ENCODE results near the gene ASPM.

Gene ASPM, protein sequence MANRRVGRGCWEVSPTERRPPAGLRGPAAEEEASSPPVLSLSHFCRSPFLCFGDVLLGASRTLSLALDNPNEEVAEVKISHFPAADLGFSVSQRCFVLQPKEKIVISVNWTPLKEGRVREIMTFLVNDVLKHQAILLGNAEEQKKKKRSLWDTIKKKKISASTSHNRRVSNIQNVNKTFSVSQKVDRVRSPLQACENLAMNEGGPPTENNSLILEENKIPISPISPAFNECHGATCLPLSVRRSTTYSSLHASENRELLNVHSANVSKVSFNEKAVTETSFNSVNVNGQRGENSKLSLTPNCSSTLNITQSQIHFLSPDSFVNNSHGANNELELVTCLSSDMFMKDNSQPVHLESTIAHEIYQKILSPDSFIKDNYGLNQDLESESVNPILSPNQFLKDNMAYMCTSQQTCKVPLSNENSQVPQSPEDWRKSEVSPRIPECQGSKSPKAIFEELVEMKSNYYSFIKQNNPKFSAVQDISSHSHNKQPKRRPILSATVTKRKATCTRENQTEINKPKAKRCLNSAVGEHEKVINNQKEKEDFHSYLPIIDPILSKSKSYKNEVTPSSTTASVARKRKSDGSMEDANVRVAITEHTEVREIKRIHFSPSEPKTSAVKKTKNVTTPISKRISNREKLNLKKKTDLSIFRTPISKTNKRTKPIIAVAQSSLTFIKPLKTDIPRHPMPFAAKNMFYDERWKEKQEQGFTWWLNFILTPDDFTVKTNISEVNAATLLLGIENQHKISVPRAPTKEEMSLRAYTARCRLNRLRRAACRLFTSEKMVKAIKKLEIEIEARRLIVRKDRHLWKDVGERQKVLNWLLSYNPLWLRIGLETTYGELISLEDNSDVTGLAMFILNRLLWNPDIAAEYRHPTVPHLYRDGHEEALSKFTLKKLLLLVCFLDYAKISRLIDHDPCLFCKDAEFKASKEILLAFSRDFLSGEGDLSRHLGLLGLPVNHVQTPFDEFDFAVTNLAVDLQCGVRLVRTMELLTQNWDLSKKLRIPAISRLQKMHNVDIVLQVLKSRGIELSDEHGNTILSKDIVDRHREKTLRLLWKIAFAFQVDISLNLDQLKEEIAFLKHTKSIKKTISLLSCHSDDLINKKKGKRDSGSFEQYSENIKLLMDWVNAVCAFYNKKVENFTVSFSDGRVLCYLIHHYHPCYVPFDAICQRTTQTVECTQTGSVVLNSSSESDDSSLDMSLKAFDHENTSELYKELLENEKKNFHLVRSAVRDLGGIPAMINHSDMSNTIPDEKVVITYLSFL (N-terminal part only)

DNA sequence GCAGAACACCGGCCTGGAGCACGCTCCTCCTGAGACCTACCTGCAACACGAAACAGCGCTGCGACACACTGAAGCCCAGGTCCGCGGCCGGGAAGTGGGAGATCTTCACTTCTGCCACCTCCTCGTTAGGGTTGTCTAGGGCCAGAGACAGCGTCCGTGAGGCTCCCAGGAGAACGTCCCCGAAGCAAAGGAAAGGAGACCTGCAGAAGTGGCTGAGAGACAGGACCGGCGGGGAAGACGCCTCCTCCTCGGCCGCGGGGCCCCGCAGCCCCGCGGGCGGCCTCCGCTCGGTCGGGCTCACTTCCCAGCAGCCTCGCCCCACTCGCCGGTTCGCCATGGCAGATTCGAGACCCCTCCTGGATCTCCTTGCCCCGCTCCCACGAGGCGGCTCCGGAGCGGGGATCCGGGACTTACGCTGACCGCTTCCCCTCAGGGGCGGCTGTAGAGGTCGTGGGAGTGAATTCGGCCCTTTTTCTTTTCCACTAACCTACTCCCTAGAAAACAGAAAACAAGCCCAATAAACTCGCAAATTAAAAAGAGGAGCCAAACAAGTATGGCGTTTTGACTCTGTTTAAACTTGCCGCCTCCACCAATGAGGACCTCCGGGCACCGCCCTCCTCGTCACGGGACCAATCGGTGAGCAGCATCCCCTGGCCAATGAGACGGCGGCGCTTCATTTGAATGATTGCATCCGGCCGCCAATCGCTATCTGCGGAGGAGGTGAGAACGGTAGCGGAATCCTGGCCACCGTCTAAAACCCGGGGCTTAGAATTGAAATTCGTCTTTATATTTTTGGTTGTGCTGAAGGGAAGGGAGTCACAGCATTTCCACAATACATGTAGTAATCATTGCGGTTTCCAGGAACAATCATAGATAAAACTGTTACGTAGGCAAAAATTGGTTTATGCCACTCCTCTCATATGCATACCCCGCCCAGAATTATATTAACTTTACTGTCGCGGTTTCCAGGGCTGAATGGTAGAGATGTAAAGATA, at the start of gene ASPM:
TSS of gene ASPM (minus strand) at position 569 of the 995 bp plus-strand sequence. CDS start at position 337, 232 bp downstream.
- peak; percentile 98 for DNase-seq

DNA sequence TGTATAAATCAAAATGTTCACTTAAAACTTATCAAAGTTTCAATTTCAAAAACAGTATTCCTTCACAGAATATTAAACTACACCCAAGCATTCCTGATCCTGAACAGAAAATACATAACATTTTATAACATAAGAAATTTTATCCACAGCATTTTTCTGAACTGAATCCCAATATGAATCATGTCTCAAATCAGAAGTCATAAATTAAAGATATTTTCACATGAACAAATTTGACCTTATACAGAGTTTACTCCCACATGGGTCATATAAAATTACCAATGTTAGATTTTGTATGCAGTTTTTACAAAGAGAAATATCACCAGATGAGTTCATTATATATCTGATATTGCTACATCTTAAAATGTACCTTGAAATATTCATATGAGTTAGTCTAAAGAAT, 48.6 kb upstream of the ASPM start:
- no peak for DNase-seq

DNA sequence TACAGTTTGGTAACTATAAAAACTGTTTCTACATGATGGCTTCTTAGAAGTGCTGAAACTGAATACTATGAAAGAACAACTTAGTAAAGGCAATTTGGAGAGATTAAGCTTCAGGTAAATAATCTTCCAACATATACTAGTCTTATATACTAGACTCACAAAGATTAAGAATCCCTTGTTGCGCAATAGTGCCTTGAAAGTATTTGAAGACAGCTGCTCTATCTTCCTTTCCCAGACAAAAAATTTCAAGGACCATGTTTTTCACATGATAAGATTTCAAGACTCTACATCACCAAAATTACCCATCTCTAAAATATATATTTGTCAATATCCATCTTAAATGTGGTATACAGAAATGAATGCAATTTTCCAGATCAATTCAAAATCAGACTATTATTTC, 37.7 kb upstream of the ASPM start:
- DNase-seq: no peak

DNA sequence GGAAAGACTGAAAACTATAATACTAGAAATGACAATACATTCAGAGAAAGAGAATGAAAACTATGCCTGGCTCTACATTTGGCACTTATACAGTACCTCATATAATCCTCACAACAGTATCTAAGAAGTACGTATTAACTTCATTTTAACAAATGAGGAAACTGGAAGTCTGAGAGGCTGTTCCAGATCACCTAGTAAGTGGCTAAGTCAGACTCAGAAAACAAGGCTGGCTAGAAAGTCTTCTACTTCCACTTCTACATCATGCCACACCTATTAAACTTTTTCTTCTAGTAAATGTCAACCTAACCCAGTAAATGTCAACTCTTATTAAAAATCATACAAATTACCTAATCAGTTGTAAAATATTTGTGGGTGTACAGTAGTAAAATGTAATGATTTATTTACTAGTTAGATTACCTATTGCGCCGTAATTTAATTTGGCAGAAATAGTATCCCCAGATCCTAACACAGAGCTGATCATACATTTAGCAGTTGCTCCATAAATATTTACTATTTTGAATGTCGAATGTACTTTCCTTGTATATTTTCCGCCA, 36.8 kb upstream of the ASPM start:
- no peak for DNase-seq

DNA sequence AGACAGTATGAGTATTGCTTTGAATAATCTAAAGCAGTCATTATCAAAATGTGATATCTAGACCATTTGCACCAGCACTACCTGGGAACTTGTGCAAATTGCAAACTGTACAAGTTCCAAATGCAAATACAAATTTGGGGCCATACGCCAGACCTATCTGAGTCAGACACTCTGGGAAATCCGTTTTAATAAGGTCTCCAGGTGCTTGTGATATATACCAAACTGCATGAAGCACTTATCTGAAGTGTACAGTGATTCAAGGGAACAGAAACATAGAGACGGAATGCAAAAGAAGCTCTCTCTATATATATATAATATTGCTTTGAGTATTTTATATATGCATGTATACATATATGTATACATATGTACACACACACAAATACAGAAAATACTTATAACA, 36.2 kb upstream of the ASPM start:
- no peak for DNase-seq

DNA sequence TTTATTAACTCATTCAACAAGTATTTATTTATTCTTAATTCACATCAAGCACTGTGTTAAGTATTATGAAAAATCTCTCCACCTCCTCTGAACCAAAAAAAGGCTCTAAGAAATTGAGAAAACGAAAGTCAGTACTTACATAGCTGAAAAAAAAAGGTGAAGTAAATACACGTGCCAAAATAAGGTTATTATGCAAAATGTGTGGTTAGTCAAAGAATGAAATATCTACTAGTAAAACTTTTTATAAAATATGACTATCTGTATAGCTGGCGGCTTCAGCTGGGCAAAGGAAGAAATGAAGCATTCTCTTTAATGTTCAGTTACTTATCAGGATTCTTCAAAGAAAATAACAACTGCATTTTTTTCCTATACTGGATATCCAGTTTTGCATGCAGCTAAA, 35.5 kb upstream of the ASPM start:
- DNase-seq: peak; percentile 58

DNA sequence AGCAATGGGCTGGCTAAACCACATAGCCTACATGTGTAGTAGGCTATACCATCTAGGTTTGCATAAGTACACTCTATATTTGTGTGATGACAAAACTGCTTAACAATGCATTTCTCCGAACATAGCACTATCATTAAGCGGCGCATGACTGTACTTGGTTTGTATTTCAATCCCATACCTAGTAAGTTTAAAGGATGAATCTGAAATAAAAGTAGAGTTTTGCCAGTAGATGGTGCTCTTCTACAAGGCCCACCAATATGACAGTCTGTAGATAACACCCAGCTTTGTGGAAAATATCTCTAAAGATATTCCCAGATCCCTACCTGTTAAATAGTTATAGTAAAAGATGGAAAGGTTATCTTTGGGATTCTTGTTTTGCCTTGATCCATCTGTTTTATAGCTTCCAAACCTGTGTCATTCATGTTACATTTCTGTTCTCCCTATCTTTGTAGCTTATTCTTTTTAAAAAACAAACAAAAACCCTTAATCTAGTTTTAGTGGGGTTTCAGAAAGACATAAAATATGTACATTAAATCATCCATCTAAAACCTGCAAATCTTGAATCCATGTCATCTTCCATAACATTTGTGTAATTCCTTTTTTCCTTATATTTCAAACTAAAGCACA, 33.9 kb upstream of the ASPM start:
- DNase-seq: peak; percentile 20

DNA sequence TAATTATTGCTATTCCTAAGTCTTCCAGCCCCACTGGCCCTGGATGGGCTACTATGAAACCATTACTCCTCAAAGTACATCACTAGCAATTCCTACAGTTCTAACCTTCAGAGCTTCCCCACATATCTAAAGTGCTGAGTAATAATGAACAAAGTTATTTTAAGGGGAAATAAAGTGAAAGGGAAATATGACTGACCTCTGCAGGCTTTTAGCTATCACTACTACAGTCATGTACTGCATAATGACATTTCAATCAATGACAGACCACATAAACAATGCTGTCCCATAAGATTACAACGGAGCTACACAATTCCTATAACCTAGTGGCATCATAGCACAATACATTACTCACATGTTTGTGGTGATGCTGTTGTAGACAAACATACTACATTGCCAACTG, 32.5 kb upstream of the ASPM start:
- DNase-seq: no peak

DNA sequence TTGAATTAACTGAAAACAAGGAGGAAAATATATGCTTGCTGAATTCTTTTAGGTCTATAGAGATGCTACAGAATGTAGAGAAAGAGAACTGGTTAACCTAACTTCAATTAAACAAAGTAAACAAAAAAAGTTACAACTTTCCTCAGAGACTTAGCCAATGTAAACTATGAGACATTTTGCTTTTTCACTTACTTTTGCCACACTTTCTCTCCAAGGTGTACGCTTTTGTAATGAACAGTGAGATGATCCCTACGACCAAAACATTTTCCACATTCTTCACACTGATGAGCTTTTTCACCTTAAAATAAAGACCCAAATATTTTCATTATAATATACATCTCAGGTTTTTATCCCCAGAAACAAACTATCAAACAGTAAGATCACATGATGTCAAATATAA, 28.3 kb upstream of the ASPM start:
- DNase-seq: no peak

DNA sequence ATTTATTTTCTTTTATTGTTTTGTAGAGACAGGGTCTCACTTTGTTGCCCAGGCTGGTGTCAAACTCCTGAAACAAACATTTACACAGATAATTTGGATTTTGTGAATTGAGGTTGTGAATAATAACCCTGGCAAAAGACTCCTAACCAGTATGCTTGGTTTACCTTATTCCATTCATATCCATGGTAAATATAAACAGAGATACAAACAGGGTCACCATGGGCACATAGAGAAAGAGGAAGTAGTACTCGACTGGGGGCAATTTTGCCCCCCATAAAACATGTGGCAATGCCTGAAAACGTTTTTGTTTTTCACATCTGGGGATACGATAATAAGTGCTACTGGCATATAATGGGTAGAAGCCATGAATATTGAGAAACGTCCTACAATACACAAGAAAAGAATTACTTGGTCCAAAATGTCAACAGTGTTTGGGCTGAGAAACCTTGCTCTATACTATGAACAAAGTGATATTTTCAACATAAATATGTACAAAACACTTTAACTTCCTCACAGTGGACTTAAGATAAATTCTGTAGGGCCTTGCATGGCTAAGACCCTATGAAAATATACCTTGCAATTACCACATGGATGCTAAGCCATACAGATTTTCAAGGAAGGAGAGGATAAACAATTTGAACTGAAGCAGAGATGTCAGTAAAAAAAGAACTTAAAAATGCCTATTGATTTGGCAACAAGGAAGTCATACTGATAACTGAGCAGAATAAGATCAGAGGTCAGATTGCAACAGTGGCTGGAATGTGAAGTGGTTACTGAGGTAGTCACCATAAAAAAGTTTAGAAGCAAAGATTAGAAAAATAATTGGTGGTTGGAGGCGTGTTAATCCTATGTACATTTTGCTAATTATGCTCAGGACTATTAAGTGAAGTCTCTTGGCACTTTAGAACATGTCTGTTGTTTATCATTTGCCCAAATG, 27.4 kb upstream of the ASPM start:
- DNase-seq: no peak

DNA sequence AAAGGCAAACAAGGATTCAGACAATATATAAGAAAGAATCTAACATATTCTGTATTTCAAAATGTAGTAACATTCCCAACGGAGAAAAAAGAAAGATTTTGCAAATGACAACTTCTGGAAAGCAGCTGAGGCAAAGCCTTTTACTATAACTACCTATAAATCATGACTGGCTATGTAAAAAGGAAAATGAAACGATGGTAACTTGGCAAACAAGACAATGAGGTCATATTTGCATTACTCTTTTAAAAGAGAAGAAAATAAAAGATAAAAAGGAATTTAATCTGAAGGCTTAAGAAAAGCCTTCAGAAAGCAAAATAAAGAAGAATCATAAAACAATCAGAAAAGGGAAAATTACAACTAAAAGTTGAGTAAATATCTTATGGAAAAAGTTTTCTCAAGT, 25.1 kb upstream of the ASPM start:
- DNase-seq: no peak

DNA sequence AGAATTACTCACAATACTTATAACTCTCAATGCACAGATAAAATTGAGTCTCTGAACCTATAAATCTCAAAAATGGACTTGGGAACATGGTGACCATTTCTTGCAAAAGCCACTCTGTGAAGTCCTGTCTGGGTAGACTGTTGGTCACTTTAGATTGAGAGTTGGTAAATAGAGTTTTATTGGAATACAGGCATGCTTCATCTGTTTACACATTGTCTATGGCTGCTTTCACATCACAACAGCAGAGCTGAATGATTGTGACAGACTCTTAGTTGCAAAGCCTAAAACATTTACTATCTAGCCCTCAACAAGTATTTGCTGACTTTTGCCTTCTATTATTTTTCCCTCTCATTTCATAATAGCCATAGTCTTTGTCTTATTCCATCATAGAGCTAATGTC, 24.1 kb upstream of the ASPM start:
- no peak for DNase-seq

DNA sequence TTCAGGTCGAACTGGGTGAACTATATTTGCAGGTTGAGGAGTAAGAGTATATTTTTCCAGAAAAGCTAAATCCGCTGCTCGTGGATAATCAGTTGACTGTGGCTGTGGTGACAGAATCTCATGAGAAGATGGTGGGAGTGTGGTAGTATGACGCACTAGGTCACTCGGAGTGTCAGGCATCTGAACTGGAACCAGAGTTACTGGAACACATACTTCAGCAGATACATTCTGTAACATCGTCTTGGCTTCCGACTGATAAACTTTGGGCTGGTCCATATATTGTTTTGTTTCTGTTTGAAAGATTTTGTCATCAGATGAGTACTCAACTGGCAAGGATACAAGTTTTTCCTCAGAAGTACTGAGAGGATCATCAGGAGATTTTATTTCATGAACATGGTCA, 13.0 kb upstream of the ASPM start:
- DNase-seq: no peak

DNA sequence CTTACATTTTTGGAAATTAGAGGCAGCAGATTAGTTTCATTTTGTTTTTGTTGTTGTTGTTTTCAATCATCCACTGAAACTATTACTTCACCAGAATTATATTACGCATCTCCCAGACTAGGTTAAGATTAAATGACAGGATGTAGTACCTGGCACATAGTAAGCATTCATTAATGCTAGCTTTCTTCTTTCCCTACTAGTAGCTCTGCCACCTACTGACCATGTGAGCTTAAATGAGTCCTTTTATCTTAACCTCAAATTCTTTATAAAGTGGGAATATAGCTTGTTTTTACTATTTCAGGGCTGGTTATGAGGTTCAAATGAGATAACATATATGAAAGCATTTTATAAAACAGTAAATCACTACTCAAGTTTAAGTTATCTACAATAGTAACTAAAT, 10.2 kb upstream of the ASPM start:
- DNase-seq: no peak

DNA sequence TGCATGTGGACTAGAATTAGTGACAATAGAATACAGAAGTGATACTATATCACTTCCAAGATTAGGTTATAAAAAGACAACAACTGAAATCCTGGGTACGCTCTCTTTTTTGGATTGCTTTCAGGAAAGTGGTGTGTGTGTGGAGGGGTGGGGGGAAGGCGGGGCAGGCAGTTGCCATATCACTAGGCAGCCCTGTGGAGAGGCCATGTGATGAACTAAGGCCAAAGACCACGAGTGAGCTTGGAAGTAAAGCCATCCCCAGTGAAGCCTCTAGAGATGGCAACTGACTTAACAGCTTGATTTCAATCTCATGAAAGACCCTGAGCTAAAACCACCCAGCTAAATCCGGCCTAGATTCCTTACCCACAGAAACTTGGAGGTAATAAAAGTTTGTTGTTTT, 6.2 kb upstream of the ASPM start:
- DNase-seq: no peak

DNA sequence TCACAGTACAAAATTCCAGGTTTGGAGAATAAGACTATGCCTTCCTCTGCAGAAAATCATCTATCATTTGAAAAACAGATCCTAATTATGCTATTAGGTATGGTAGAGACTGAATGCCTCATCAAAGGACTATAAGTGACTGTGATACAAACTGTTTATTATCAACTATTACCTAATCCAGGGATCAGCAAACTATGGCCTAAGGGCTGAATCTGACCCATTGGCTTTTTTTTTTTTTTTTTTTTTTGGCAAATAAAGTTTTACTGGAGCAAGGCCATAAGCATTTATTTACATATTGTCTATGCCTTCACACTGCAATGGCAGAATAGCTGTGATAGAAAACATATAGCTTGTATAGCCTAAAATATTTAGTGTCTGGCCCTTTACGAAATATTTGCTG, 4.7 kb upstream of the ASPM start:
- no peak for DNase-seq

DNA sequence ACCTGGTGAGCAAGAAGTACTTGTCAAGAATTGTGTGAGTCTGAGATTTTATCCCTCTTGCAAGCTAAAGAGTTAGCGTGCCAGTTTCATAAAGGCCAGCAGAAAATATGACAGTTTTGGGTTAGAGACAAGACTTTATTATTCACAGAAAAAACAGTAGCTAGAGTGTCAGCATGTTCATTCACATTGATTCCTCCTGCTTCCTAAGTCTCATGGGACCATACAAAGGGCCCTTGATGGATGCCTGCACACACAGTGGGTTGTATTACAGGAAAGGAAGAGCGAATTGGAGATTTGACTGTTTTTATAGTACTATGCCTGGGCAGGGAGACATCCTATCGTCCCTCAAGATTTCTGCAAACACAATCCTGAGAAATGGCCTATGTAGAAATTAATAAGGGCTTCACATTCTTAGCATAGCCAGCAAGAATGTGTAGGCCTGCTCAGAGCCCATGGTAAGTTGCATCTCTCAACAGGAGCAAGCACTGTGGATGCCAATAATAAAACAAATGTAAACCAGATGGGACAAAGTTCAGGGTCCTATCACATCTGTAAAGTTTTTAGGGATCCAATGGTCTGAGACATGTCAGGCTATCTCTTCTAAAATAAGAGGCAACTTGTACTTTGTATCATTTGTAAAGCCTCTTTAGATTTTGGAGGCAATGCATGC, 4.0 kb upstream of the ASPM start:
- DNase-seq: no peak

DNA sequence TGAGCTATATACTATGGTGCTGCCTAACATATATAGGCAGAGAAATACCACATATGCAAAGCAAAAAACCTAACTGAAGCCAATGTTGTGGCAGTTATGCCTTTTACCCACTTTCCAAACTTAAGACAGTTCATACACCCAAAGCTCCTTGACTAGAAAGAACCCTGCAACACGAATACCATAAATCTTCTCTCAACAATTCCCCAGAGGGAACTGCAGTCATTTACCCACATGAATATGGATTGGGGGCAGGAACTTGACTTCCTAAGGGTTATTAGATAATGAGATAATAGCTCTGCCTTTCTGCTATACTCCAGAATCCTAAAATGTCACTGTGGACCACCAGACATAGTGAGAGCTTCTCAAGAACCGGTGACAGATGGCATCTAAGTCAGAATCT, 2.9 kb upstream of the ASPM start:
- DNase-seq: no peak

DNA sequence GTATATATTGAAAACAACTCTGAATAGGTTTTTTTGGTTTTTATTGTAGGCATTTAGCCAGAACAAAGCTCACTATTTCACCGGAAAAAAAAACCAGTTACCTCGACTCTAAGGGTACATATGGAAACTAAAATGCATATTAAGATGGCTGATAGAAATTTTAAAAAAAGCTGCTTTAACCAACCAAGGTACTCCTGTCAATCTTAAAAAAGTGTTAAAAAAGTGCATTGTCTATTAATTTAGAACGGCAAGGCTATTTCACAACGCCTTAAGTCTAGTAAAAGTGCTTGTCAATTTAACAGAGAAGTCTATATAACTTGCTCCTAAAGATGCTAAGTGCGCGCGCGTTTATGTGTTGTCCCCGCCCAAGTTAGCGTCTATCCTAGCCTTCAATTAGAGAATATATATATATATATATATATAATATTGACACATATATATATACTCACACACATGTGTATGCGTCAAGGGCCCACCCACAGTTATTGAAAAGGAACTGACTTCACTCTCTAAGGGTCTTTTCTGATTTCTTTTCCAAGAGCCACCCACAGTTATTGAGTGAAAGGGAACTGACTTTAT, 934 bp downstream of the ASPM start:
- no peak for DNase-seq
